Stimulated activated CD4-positive, alpha-beta T cell treated with anti-CD3 and anti-CD28 coated beads, TNF-alpha, amount 100 ng/mL, for 24 hours (primary cell): Measurements from ENCODE around the gene SCGB1C1.
A peak's percentile ranks its signal among the peaks of the same experiment; 100 is the strongest.
"Not testable (repeated sequence)": the region's sequence is repeated elsewhere in the genome, so short reads cannot be mapped to it uniquely, and the experiment has no call there.

Source experiments
- DNase-seq, 3 experiments: peaks; one replicate each; pipeline ENCODE4 v3.0.0-alpha.2; 2020; ENCODE audit warnings: low read depth in 3 of 3

Gene SCGB1C1

DNA sequence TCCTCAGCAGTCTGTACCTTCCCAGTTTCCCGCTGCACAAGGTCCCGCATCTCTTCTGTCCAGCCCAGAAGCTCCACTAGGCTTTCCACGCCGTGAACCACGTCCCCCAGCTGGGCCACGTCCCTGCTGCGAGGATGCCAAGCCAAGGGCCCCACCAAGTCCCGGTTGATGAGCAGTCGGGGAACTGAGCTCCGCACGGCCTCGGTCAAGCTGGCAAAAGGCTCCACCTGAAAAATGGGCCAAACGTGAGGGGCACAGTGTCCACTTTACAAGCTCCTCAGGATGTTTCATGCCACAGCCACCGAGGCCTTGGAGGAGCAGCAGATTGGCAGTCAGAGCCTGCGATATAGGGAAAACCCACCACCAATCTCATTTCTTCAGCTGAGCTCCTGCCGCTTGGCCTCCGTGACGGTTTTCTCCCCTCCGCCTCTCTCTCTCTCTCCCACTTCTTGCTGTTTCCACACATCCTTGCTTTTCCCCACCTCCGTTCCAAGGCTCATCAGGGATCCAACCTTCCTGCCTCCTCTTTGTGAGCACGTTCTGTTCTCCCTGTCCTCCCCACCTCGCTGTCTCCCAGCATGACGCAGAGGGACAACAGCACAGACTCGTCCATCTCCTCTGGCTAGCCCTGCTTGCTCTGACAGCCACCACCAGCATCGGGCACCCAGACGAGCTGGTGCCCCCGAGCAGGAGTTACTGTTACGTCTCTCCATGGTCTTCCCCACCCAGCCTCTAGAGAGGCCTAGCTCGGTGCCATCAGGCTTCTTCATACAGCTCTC is 26.1 kb downstream of the SCGB1C1 start:
- no peak for DNase-seq

DNA sequence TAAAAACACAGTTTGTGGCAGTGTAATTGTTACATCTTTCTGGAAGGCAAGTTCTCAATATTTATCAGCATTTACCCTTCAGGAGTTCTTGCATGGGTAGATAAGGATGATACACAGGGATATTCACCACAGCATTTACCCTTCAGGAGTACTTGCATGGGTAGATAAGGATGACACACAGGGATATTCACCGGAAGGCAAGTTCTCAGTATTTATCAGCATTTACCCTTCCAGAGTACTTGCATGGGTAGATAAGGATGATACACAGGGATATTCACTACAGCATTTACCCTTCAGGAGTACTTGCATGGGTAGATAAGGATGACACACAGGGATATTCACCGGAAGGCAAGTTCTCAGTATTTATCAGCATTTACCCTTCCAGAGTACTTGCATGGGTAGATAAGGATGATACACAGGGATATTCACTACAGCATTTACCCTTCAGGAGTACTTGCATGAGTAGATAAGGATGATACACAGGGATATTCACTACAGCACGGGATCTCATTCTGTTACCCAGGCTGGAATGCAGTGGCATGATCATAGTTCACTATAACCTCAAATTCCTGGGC is 27.9 kb downstream of the SCGB1C1 start:
- DNase-seq: not testable (repeated sequence)

DNA sequence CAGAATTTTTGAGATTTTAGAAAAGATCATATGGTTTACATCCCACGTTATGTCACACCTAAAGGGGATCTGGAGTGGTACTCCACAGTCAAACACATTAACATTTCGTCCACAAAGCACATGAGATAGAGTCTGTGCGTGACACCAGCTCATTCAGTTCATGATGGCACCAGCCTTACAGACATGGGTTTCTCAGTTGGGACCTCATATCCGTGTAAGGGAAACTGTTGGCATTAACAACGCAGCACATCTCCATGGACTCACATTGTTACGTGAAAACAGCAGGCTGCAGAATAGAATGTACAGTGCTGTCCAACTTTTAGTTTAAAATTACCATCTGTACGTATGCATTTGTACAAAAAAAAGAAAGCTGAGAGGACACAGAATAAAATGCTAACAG is 28.7 kb downstream of the SCGB1C1 start:
- DNase-seq: no peak

DNA sequence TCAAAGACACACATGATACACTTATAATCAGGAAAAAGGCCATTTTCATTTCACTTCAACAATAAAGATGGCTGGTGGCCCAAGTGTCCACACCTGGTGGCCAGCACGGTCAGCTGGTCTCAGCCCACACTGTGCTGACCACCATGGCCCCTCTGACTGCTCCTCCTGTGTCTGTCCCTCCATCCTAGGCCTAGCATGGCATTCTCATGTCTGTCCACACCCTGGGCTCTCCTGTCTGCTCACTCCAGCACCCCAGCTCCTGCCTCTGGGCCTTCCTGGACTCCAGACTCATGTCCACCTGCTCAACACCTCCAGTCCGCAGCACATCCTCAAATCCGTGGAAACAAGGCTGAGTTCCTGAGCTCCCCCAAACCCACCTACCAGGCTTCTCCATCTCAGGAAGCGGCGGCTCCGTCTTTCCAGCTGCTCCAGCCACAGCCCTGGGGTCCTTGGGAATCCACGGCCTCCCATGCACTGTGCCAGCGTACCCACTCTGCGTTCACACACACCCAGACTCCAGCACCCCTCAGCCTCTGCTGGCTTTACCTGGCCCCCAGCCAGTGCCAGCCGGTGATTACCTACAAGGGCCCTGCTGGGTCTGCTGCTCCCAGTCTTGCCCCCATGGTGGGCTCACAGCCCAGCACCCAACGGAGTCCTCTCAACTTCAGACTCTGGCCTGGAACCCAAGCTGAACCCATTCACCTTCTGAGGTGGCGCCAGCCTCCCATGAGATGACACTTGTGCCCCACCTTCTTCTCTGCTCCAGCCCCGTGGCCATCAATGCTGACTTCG is 29.3 kb downstream of the SCGB1C1 start:
- DNase-seq: no peak

DNA sequence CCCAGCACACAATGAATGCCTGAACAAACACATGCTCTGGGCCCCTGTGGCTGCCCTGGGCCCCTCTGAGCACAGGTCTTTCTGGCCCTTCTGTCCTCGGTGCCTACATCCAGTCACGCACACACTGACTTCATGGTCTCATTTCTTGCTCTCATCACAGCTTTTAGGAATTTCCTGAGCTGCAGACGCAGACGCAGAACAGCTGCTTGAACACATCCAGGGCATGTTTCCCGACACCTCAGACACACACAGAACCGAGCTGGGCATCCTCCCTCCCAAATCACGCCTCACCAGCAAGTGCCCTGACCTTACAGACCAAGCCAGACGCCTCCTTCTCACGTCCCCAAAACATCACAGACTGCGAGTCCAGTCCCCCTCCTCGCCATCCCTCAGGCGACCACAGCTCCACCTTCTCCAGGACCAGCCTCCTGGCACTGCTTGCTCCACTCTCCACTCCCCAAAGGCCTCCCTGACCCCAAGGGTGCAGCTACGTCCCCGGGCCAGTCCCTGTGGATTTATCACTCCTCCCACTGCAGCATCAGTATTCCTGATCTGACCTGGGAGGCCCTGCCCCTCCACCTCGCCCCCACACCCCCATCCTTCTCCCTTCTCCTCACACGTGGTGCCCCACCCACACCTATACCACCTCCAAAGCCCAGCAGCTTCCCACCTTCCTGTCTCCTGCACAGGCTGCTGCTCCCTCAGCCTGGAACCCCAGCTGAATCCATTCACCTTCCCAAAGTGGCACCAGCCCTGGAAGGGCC is 30.3 kb downstream of the SCGB1C1 start:
- DNase-seq: no peak

DNA sequence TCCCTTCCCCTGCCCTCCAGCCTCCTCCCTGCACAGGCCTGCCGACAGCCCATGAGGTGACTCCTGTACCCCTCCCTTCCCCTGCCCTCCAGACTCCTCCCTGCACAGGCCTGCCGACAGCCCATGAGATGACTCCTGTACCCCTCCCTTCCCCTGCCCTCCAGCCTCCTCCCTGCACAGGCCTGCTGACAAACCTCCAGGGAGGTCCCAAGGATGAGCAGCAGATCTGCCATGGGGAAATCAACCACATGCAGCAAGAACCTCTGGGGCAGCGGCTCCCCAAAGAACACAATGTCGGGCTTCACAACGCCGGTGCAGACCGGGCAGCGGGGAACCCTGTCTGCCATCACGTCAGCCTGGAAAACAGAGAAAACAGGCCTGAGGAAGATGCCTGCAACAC is 31.0 kb downstream of the SCGB1C1 start:
- DNase-seq: no peak

DNA sequence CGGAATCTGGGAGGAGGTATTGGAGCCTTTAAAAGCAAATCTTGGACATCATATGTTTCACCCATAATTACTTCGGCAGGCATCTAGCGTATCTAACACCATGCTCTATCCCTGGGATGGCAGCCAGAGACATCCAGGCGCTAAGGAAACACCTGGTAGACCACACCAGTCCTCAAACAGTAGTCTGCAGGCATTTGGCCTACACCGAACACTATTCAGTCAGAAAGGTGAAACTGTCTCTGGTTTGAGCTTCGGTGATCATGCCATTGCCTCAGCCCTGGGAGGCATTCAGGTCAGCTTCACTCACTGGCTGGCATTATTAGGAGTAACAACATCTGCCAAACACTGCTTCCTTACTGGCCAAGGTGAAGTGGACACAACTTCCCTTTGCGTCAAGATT is 31.5 kb downstream of the SCGB1C1 start:
- DNase-seq: no peak

DNA sequence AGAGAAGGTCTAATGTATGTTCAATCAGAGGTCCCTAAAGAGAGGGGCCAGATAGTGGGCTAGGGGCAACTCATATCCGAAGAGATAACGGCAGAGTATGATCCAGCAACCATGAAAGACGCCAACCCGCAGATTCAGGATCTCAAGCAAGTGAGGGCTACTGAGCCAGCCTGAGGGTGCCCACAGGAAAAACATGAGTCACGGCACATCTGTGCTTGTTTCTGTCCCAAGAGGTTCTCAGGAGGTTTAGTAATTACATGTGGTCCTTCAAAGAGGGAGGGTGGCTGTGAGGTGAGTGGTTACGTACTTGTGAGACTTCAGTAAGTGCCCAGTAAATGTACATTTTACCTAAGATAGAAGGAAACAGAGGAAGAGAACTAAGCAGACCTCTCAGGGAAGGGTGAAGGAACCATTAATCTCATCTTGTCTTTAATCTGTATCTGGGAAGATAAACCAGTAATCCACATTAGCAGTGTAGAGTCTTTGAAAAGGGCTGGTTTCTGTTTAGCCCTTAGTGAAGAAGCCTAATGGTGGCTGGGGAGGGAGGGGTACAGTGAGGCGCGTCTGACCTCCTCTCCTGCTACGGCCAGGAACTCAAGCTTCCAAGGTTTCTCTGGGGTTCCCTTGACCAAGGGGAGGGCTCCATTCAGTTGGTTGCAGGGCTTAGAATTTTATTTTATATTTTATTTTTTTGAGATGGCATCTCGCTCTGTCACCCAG is 33.0 kb downstream of the SCGB1C1 start:
- DNase-seq: no peak

DNA sequence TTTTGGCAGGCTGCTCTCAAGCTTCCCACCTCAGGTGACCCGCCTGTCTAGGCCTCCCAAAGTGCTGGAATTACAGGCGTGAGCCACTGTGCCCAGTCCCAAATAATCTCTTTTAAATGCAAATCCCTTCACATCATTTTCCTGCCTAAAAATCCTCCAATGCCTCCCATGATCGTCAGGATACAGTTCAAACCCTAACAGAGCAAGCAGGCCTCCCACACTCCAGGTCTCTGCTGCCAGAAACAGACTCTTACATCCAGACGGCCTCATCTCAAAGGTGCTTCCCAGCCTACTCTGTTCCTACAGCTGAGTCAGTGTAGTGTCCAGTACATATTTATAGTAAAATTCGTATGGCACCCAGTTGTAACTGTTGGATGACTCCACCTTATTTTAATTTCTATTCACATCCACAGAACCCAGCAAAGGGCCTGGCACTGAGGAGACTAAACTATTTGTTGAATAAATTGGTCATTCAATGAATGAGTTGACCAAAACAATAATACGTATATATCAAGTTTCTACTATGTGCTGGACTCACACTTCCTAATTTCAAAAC is 35.0 kb downstream of the SCGB1C1 start:
- DNase-seq: no peak

DNA sequence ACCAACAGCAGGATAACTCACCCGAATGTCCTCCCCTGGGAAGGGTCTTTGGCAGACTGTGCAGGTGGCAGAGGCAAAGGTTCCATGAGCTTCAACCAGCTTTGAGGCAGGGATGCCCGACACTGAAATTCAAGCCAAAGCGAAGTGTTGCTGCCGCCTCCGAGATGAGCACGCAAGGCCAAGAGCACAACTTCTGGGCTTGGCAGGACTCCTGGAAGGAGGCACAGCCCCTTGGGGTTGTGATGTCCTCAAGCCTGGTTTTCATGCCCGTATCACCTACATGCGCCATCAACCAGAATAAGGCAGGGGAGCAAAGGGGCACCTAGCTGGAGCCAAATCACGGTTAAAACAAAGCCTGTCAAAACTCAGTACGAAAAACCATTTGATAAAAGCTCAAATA is 37.6 kb downstream of the SCGB1C1 start:
- no peak for DNase-seq

DNA sequence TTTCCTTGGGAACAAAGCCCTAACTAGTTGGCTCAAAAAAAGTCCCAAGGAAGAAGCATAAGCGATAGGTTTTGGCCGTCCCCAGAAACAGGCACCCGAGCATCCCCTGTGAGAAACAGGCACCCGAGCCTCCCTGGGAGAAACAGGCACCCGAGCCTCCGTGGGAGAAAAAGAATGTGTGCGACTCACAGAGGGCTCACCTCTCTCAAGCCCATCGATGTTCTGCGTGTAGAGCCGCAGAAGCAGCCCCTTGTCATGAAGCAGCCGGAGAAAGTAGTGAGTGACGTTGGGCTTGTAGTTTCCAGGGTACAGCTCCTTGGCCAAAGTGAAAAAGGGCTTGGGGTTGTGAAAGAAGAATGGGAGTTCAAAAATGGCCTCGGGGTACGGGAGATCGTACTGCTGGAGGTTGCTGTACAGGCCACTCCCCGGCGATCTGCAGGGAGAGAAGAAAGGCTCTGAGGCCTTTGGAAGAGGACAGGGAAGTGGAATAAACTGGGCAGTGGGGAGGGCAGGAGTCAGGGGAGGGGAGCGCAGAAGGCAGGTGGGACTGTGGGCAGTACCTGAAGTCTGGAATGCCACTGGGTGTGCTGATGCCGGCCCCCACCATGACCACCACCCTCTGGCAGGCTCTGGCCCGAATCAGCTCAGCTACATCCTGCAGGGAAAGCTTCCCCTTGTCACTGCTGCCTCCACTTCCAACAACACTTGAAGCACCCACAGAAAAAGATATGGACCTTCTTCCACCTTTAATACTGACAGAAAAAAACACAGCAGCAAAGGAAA is 40.1 kb downstream of the SCGB1C1 start:
- DNase-seq: no peak

DNA sequence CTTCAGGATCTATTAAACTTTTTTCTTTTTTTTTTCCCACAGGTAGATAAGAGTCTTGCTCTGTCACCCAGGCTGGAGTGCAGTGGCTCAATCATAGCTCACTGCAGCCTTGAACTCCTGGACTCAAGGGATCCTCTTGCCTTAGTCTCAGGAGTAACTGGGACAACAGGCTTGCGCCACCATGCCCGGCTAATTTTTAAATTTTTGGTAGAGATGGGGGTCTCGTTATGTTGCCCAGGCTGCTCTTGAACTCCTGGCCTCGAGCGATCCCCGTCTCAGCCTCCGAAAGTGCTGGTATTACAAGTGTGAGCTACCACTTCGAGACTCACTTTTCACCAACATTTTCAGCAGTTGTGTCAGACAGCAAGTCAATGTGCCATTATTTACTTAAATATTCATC is 42.3 kb downstream of the SCGB1C1 start:
- no peak for DNase-seq

DNA sequence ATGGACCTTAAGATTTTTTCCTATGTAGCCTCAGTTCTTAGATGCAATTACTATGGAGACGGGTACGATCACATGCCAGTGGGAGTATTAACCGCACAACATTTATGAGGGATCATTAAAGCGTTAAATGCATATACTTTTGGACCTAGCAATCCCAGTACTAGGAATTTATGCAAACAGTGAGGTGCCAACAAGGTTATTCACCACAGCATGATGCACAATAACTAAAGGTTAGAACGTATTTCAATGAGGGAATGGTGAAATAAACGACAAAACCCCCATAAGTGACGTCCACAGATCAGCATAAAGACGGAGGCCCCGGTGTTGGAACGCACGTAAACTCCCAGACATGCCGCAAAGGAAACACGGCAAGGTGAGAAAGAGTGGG is 42.7 kb downstream of the SCGB1C1 start:
- peak; percentile 49 to 71 (median 67) for DNase-seq

DNA sequence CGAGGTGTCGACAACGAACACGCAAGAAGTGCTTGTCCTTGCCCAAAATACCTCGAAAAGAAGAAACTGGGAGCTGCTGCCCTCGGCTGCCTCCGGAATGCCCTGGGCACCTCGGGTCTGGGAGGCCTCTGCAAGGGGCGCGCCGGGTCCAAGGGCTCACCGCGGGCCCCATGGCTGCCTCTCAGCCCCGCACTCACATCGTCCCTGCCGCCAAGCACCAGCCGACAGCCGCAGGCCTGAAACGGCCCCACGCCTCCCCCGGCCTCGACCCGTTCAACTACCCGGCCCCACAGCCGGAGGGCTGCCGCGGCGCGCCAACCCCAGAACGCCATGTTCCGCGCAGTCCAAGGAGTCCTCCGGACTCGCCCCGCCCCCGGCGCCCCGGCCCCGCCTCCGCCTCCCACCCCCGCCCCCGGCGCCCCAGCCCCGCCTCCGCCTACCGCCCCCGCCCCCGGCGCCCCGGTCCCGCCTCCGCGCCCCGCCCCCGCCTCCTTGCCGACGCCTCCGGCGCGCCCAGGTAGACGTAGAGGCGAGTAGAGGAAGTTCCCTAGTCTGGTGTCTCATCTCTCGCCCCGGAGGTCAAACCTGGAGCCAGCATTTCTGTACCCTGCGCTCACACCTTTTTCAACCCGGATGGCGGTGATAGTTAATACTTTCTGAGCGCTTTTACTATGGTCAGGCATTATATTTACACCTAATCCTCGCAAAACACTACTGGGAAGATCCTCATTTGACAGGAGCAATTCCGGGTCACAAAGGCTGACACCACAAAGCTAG is 43.3 kb downstream of the SCGB1C1 start, which contains the start of gene SIRT3:
Gene SIRT3, minus strand, starts transcription at position 346 of the 777 bp plus-strand sequence. Its CDS starts 14 bp downstream, at position 332.
- peak; percentile 54 to 76 (median 63) for DNase-seq

DNA sequence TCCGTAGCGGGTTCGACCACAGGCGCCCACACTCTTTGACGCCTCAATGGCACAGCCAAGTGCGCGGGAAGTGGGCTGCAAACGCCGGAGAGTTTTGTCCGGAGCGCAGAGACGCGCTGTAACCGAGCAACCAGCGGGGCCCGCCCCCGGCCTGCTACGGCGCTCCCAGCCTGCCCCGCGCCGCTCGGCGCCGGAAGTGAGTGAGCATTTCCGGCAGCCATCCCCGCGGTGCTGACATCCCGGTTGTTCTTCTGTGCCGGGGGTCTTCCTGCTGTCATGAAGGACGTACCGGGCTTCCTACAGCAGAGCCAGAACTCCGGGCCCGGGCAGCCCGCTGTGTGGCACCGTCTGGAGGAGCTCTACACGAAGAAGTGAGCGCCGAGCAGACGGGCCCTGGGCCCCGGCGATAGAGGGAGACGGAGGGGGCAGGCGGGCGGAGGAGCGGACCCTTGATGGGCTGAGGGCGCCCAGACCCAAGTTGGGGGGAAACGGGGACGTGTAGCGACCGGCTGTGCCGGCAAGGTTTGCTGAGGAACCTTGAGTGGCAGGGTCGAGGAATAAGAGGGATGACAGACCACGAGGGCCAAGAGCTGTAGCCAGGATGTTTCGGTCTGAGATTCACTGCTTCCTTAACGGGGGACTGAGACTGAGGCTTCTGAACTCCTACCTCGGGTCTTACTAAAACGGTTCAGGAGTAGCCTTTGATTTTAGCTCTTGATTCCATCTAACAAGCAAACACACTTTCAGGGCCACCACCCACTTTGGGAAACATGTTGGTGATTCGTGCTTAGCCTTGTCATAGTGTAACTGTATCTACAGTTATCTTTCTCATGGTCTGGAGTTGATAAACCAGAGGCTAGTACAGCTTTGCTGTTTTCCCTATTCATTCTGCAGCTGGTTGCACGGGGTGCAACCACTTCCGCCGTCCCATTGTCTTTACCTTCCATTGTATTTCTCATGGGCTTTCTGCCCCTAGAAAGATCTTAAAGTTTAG is 44.2 kb downstream of the SCGB1C1 start, which contains the start of gene PSMD13:
Gene PSMD13, plus strand, starts transcription at position 203 of the 994 bp plus-strand sequence. Its CDS starts 74 bp downstream, at position 277.
- peak; percentile 78 to 88 (median 80) for DNase-seq

DNA sequence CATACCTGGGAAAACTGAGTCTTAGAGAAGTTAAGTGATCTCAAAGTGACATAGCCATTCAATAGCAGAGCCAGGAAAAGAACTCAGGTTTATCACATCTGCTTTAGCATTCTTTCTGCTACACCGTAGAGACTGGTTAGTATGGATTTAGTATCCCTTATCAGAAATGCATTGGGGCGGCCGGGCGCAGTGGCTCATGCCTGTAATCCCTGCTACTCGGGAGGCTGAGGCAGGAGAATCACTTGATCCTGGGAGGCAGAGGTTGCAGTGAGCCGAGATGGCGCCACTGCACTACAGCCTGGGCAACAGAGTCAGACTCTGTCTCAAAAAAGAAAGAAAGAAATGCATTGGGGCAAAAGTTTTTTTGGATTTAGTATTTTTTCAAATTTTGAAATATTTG is 45.5 kb downstream of the SCGB1C1 start:
- not testable (repeated sequence) for DNase-seq

DNA sequence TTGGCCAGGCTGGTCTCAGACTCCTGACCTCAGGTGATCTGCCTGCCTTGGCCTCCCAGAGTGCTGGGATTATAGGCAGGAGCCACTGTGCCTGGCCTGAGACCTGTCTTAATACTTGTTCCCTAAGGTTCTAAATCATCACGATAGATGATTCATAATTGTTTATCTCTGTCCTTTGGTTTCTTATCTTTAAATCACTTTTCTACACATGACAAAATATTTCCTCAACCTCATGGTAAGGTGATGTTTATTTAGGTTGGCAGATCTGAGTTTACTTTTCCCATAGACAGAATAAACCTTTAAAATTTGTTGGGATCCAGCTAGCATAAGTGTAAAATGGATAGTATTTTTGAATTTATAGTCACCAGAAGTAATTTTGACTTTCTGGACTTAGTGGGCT is 47.4 kb downstream of the SCGB1C1 start:
- no peak for DNase-seq

DNA sequence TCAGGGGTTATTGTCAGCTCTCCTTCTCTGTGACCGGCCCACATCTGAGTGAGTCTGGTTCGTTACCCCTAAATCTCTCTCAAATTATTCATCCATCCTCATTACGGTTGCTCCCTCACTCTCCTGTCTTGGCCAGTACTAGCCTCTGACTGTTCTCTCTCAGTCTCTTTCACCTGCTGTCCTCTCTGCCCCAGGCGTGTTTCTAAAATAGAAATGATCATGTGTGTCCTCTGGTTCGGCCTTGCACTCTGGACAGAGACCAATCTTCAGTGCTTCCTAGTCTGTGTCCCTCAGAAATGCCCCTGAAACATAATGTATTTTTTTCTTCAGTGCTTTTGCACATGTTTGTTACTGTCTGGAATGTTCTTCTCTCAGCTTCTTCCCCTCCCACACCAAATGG is 48.8 kb downstream of the SCGB1C1 start:
- DNase-seq: no peak
